Measurements from ENCODE around the gene STRIP2.

DNA sequence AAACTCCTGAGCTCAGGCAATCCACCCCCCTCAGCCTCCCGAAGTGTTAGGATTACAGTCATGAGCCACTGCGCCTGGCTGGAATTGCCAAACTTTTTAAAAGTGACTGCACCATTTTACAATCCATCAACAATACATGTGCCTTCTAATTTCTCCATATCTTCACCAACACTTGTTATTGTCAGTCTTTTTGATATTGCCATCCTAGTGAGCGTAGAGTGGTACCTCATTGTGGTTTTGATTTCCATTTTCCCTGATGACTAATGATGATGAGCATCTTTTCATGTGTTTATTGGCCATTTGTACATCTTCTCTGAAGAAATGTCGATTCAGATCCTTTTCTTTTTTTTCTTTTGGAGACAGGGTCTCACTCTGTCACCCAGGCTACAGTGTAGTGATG, 21.7 kb upstream of the STRIP2 start:
- TF ChIP-seq SP1 (IDR thresholded peaks at IDR 0.05): no peak
- no peak for TF ChIP-seq ARNT (IDR thresholded peaks at IDR 0.05)
- no peak for TF ChIP-seq ELF4 (IDR thresholded peaks at IDR 0.05)
- TF ChIP-seq TARDBP (IDR thresholded peaks at IDR 0.05): no peak
- no peak for TF ChIP-seq BHLHE40 (IDR thresholded peaks at IDR 0.05; ENCODE audit: borderline replicate concordance)
- no peak for TF ChIP-seq FOXM1 (IDR thresholded peaks at IDR 0.05; ENCODE audit: borderline replicate concordance)
- no peak for TF ChIP-seq NFRKB (IDR thresholded peaks at IDR 0.05)
- TF ChIP-seq, protein P1, sequence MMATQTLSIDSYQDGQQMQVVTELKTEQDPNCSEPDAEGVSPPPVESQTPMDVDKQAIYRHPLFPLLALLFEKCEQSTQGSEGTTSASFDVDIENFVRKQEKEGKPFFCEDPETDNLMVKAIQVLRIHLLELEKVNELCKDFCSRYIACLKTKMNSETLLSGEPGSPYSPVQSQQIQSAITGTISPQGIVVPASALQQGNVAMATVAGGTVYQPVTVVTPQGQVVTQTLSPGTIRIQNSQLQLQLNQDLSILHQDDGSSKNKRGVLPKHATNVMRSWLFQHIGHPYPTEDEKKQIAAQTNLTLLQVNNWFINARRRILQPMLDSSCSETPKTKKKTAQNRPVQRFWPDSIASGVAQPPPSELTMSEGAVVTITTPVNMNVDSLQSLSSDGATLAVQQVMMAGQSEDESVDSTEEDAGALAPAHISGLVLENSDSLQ (IDR thresholded peaks at IDR 0.05): no peak
- no peak for TF ChIP-seq ZNF384 (IDR thresholded peaks at IDR 0.05)
- TF ChIP-seq FOXA1 (IDR thresholded peaks at IDR 0.05): no peak
- TF ChIP-seq FOXK2 (IDR thresholded peaks at IDR 0.05): no peak
- TF ChIP-seq CTBP1 (IDR thresholded peaks at IDR 0.05; ENCODE audit: borderline replicate concordance): no peak
- no peak for TF ChIP-seq L3MBTL2 (conservative IDR thresholded peaks at IDR 0.05)

Measured in HEK293T (cell line).